ENCODE measurements around the gene JAZF1. TPM values are rescaled to one million over a fixed set of nuclear protein-coding genes. Genes with fewer than 3 reads are reported as not detected.
A peak's percentile ranks its signal among the peaks of the same experiment; 100 is the strongest.

The JAZF1 gene
- total and polyA plus RNA-seq, 2 of the 4 experiments (the other 2 are of a cell fraction) = 8.4 to 10.5 TPM

DNA sequence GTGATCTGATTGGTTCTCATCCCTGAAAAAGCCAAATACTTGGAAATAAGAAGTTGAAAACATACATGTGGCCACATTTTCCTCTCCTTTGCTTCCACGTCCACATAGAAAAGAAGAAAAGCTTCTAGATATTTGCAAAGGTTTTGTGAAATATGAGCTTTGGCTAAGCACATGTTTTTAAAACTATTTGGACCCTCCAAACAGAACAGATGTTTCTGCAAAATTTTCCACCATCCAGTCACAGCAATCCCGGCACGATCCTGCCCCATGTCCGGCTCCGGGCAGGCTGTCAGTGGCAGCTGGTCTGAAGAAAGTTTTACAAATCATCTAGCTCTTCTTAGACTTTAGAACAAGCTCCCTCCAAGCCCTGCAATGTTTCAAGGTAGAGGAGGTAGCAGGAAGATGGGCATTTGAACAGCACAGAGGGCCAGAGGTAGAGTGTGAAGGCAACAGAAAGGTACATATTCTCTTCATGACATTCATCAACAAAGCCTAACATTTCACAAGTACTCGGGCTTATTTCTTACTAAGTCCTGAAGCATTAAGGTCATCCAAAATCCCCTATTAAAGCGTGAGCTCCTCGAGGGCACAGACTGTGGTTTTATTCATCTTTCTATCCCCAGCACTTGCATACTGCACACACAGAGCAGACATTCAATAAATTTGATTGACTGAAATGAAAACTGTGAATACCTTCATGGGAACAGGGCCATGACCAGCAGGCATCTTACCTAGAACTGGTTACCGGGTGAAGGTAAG, 110.1 kb downstream of the JAZF1 start:
- intact Hi-C loops (cut with micrococcal nuclease) (no loop called here), dilution Hi-C loops (cut with HindIII; ENCODE audit: low sequenced_read_pairs, unreplicated experiment) (no loop called here), in situ Hi-C loops (cut with MboI; ENCODE audit: low sequenced_read_pairs) (loop anchor here (10.0 kb wide), 1 partner anchor 876 kb away; no protein-coding TSS in a partner anchor)
- Histone ChIP-seq H2BK15ac (ENCODE audit: low read depth, low read length) (0 out of 3 replicates have a peak overlapping the region, but pooled peaks have one; percentile 39), H3K79me1 (ENCODE audit: low read depth in 1 of 2, low read length in 2 of 2) (peaks cover 18 to 64% of the 10 kb centered on the region in 2 experiments), H3K23ac (ENCODE audit: low read depth, low read length) (peak overlapping the region; percentile 61; the same call in 1 of the 2 replicates), H3K36me3 (ENCODE audit: control insufficient read depth, insufficient read depth, low read length) (no peaks in the 10 kb centered on the region), H2BK20ac (ENCODE audit: low read depth, low read length) (no peak overlapping the region), H3K18ac (ENCODE audit: low read depth, low read length) (peak overlapping the region; percentile 49; the same call in 1 of the 2 replicates), H3K27ac (ENCODE audit: insufficient read depth, low read length) (peak overlapping the region; percentile 68; the same call in 1 of the 2 replicates), H2AK9ac (replicated peaks; ENCODE audit: low read depth, low read length, poor library complexity) (no peak overlapping the region), H3K4me2 (ENCODE audit: low read depth, low read length) (peak overlapping the region; percentile 19), H4K5ac (ENCODE audit: low read depth, low read length) (peak overlapping the region; percentile 36; the same call in 1 of the 2 replicates), H3K9me3 (ENCODE audit: control insufficient read depth, insufficient read depth, low read length) (no peaks in the 10 kb centered on the region), H3K4me1 (ENCODE audit: control insufficient read depth, insufficient read depth, low read length) (peaks cover 26% of the 10 kb centered on the region), H3K14ac (replicated peaks; ENCODE audit: low read depth, low read length) (peak overlapping the region; percentile 66), H4K91ac (ENCODE audit: insufficient read depth, low read depth, low read length) (peak overlapping the region; percentile 54; the same call in 1 of the 2 replicates), H2AFZ (replicated peaks; ENCODE audit: low read length, poor library complexity) (peak overlapping the region; percentile 36), H3K27me3 (ENCODE audit: control insufficient read depth, insufficient read depth, low read length) (no peaks in the 10 kb centered on the region), H2BK120ac (ENCODE audit: low read depth, low read length) (no peak overlapping the region), H2AK5ac (ENCODE audit: low read depth, low read length) (peak overlapping the region; percentile 23), H4K8ac (ENCODE audit: low read depth in 2 of 2, low read length in 2 of 2) (peak overlapping the region in 1 of 2 experiments; percentile 44; a peak in 2 of 4 replicates), H2BK5ac (ENCODE audit: low read depth, low read length, poor library complexity, severe bottlenecking) (peak overlapping the region; percentile 10), H3K4me3 (ENCODE audit: insufficient read depth, low read depth, low read length) (no peak overlapping the region), H3K4ac (ENCODE audit: low read depth, low read length) (peak overlapping the region; percentile 82), H4K20me1 (ENCODE audit: insufficient read depth, low read length) (peaks cover 13% of the 10 kb centered on the region; the same call in 1 of the 2 replicates), H3K9me1 (ENCODE audit: insufficient read depth, low read length) (peaks cover 14% of the 10 kb centered on the region), H3K9ac (ENCODE audit: low read depth, low read length) (peak overlapping the region; percentile 24; the same call in 1 of the 2 replicates), H3K56ac (ENCODE audit: extremely low read depth, insufficient read depth, low read length) (no peak overlapping the region)
- ATAC-seq (ENCODE audit: low read depth) (peak; percentile 46), DNase-seq (no peak)
- CTCF ChIA-PET = interaction anchor here (1.0 to 1.6 kb wide), 2 partner anchors 9 to 12 kb away, joined by 3 to 13 read pairs; no protein-coding TSS in a partner anchor
- WGBS, 2 experiments (ENCODE audit: extremely low coverage in 2 of 2, insufficient read length in 1 of 2) = no CpG with 5 or more reads among the region's 9 CpGs
- no TSS peak for BruUV-seq (replicated peaks)
- TF ChIP-seq, protein P1, sequence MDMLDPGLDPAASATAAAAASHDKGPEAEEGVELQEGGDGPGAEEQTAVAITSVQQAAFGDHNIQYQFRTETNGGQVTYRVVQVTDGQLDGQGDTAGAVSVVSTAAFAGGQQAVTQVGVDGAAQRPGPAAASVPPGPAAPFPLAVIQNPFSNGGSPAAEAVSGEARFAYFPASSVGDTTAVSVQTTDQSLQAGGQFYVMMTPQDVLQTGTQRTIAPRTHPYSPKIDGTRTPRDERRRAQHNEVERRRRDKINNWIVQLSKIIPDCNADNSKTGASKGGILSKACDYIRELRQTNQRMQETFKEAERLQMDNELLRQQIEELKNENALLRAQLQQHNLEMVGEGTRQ (IDR thresholded peaks at IDR 0.05; ENCODE audit: low read depth, low read length) = no peak
- TF ChIP-seq BHLHE40 (IDR thresholded peaks at IDR 0.05; ENCODE audit: low read depth, low read length) (no peak), MAFK (IDR thresholded peaks at IDR 0.05; ENCODE audit: low read depth, low read length) (no peak), RFX5 (IDR thresholded peaks at IDR 0.05; ENCODE audit: low read depth, low read length) (no peak), MXI1 (IDR thresholded peaks at IDR 0.05; ENCODE audit: borderline replicate concordance, low read depth, low read length) (no peak), FOS (IDR thresholded peaks at IDR 0.05; ENCODE audit: low read depth, low read length) (no peak)
- TF ChIP-seq, protein P2, sequence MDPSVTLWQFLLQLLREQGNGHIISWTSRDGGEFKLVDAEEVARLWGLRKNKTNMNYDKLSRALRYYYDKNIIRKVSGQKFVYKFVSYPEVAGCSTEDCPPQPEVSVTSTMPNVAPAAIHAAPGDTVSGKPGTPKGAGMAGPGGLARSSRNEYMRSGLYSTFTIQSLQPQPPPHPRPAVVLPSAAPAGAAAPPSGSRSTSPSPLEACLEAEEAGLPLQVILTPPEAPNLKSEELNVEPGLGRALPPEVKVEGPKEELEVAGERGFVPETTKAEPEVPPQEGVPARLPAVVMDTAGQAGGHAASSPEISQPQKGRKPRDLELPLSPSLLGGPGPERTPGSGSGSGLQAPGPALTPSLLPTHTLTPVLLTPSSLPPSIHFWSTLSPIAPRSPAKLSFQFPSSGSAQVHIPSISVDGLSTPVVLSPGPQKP (IDR thresholded peaks at IDR 0.05; ENCODE audit: borderline replicate concordance, low read depth, low read length) = no peak
- POLR2A ChIA-PET (ENCODE audit: unreplicated experiment) = no interaction called here

Data from IMR-90 (cell line).